Kidney capillary endothelial cell (primary cell): Measurements from ENCODE around the gene MED27.
A peak's percentile ranks its signal among the peaks of the same experiment; 100 is the strongest.

Experiments
- DNase-seq: peaks from one replicate; pipeline ENCODE4 v3.0.0-alpha.2; 2018; ENCODE audit warnings: low spot score

Gene MED27

DNA sequence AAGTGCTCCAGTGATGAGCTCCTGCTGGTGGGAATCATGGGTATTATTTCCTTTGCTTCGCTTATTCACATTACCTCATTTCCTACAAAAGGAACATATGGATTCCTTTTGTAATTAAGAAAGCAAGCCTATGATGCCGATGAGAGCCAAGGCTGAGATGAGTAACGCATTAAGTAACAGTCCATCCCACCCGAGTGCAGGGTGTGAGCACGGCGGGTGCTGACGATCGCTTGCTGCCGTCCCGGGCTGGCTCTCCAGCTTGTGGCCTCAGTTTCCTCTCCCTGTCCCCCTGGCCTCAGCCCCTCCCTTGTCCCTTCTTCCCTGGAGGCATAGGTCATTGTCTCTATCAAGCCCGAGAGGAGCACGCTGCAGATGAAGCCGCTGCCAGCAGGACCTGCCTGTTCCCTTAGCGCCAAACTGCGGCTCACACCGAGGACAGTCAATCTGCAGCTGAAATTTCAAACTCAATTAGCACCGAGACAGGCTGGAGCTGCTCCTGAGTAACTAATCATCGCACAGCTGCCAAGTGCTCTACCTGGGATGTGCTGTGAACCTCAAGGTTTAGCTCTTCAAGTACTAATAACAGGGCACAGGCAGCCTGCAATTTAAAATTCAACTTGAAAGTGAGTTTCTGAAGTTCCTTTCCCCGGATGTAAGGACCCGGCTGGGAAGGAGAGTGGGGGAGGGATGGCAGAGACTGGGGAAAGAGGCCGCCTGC is 224.6 kb downstream of the MED27 start:
- DNase-seq, result peak; percentile 42

- no peak for DNase-seq
These were observed 225.3 kb downstream of the MED27 start for GRCh38 chr9:131854334-131854733.

DNA sequence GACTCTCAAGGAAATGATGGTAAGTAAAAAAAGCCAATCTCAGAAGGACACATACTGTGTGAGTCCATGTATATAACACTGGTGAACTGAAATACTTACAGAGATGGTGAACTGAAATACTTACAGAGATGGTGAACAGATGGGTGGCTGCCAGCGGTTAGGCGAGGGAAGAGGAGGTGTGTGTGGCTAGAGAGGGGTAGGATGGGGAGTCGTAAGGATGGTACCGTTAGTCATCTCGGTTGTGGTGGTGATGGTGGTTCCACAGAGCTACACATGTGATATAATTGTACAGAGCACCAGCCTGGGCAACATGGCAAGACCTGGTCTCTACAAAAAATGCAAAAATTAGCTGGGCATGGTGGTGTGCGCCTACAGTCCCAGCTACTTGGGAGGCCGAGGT is 226.2 kb downstream of the MED27 start:
- no peak for DNase-seq

GRCh38 chr9:131851414-131851813 is 228.3 kb downstream of the MED27 start:
- DNase-seq, result no peak

- DNase-seq, result no peak
These were observed 230.3 kb downstream of the MED27 start for GRCh38 chr9:131849391-131849790.

DNA sequence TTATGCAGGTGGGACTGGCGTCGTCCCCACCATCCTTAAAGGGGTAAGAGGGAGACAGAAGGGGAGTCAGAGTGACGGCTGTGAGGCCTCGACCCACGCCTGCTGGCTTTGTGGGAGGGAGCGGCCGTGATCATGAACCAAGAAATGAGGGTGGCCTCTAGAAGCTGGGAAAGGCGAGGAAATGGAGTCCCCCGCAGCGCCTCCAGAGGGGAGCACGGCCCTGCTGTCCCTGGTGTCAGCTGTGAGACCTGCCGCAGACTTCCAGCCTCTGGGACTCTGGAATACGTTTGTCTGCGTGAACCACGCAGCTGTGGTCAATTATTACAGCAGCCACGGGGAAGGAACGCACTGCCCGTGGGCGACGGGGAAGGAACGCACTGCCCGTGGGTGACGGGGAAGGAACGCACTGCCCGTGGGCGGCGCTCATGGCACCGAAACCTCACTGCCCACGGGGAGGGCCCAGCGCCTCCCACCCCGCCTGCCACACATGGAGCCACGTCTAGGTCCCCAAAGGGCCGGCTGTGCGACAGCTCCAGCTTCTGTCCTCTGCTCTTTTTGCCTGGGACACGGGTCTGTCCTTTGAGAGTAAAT is 231.0 kb downstream of the MED27 start:
- no peak for DNase-seq

DNA sequence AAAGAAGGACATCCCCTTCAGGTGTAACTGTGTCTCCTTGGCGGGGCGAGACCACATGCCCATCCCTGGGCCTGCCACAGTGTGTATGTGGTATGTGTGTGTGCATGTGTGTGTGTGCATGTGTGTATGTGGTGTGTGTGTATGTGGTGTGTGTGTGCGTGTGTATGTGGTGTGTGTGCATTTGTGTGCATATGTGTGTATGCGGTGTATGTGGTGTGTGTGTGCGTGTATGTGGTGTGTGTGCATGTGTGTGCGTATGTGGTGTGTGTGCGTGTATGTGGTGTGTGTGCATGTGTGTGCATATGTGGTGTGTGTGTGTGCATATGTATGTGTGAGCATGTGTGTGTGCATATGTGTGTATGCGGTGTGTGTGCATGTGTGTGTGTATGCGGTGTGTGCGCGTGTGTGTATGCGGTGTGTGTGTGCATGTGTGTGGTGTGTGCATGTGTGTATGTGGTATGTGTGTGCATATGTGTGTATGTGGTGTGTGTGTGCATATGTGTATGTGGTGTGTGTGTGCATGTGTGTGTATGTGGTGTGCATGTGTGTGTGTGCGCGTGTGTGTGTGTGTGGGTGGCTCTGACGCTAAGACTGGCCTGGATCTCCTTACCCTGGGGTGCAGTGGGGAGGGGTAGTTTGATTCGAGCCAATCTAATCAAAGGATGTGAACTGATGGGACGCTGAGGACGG is 231.9 kb downstream of the MED27 start:
- no peak for DNase-seq

DNA sequence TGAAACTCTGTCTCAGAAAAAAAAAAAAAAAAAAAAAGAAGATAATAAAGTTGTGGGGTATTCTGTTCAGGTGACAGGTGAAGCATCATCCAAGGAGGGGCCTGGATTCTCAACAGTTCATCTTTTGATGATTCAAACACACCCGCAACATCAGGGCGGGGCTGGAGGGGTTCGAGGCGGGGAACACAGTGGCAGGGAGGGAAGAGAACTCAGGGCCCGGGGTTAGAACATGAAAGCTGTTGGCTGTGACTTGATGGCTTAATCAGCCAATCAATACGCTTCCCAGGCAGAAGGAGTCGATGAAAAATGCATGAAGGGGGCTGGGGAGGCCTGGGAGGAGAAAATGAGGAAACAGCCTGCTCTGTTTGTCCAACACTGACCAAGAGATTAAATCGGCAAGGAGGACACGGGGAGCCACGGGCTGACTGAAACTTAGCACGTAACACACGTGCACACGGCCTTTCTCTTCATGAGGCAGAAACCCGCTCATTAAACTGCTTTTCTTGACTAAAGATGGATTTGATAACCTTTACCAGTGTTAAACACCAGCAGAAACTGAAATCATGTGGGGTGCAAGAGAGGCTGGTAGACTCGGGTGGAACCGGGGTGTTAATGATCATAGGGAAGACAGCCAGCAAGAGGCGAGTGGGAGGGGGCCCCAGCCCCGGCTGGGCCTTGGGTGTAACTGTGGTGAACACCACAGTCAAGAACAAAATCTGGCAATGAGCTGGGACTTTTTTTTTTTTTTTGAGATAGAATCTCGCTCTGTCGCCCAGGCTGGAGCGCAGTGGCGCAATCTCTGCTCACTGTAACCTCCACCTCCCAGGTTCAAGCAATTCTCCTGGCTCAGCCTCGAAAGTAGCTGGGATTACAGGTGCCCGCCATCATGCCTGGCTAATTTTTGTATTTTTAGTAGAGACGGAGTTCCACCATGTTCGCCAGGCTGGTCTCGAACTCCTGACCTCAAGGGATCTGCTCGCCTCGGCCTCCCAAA is 234.1 kb downstream of the MED27 start:
- DNase-seq, result no peak

GRCh38 chr9:131844745-131845118 is 234.9 kb downstream of the MED27 start:
- no peak for DNase-seq

DNA sequence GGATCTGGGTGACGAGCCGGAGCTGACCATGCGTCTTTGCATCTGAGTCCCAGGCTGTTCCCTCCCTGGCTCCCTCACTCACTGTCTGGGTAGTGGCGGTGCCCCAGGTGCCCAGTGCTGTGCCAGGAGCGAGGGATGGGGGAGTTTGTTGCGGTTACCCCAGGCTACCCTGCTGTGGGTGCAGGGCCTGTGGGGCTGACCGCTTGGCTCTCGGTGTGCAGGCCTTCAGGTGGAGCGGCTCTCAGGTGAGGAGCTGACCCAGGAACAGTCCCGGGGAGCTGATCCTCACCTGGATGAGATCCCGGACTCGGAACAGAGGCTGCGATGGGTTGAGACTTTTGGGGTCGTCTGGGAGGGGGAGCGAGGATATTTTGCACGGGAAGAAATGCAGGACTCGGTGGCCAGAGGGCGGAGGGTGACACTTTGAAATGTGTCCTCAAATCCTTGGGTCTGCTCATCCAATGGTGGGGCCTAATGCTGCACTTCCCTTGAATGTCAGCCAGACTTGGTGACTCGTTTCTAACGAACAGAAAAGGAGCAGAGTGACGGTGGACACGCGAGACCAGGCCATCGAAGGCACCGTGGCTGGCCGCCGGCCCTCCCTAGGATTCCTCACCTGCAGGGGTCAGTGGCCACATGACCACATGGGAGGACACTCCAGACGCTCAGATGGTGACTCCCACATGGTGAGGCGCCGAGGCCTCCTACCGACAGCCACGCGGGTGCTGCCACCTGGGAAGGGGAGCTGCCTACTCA is 235.5 kb downstream of the MED27 start:
- DNase-seq, result no peak

DNA sequence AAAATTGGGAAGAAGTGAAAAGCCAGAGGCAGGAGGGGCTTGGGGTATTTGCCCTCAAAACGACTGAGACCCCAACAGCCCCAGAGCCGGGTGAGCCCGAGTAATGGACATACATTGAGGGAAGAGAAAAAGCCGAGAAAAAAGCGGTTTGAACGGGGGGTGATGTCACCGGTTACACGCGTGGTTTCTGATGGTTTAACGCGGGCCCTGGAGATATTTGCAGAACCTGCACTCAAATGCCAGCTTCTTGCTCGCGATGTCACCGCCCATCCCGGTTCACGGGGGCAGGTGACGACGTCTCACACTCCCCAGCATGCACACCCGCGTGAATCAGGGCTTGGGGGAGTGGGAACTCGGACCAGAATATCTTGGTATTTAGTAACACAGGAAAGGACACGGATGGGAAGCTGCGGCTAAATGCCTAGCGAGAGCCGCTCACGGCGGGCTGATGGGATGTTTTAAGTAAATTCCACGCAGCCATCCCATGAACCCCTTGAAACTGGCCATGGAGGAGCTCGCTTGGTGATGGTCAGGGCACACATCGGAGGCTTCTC is 237.8 kb downstream of the MED27 start:
- DNase-seq, result no peak

- DNase-seq, result no peak
These were observed 238.6 kb downstream of the MED27 start for GRCh38 chr9:131840751-131841702.

DNA sequence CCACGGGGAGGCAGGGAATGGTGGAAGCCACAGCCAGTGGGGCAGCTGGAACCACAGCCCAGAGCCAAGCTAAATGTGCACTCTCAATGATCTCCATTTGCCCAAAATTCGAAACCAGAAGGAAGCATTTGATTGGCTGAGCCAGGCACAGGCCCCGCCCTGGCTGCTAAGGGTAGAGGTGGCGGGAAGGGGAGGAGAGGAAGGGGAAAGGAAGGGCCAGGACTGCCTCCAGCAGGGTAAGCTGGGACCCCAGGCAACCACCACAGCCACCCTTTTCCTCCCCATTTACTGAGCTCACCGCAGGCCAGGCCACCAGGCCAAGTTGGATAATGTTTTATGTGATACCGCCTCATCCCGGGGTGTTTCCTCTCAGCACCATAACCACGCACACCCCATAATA is 239.4 kb downstream of the MED27 start:
- no peak for DNase-seq

GRCh38 chr9:131839281-131840084 is 240.2 kb downstream of the MED27 start:
- DNase-seq, result no peak

DNA sequence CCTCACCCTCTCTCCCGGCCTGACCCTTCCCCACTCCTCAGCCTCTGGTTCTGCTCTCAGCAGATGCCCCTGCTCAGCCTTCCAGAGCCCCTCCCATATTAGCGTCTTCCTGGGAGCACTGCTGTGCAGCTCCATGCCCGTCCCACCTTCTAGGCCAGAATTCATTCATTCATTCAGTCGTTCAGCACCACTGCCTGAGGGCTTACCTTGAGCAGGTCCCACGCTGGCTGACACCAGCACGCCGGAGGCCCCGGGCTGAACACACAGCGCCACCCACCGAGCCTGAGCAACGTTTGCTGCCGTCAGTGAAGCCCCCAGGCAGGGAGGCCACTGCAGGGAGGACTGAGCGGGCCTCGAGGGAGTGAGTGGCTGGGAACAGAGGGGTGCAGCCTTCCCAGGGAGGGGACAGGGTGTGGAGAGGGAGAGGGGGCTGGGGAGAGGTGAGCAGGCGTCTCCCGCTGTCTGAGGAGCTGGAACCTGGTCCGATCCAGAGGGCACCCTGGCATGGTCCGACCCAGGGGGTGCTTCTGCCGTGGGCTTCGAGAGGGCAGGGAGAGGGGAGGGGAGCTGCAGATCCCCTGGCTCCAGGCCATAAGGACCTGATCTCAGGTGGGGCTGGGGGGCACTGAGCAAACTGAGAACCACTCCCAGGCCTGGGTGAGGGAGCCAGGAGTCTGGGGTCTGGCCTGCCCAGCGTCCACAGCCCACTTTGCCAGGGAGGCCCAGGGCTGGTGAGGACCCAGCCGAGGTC is 241.0 kb downstream of the MED27 start:
- no peak for DNase-seq

DNA sequence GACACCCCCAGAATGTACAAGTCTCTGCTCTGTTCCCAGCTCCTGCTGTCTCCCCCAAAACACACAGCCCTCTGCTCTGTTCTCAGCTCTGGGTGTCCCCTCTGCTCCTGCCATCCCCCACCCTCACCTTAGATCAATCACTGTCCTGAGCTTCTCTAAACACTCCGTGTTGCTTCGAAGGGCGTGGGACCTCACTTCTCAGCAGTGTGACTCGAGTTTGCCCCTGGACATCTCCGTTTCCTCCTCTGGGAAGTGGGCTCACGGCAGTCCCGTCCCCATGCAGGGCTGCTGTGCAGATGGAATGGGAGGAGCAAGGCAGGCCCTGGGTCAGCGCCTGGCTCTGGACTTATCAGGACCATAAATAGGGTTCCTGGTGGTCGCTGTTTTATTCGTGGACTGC is 241.8 kb downstream of the MED27 start:
- DNase-seq, result no peak

DNA sequence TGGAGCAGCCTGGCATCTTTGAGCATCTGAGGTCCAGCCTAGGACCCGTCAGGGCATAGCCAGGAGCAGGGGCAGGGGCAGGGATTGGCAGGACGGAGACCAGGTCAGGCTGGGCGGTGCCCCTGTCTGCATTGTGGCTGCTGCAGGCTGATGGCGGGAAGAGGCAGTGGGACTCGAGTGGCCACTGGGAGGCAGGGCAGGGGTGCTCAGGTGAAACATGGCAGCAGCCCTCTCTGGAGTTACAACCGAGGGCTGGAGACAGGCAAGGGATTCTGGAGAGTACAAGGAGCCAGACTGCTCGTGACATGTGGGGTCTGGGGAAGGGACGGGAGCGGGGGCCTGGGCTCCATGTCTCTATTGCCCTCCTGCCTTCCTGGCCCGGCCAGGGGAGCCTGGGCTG is 242.4 kb downstream of the MED27 start:
- no peak for DNase-seq

DNA sequence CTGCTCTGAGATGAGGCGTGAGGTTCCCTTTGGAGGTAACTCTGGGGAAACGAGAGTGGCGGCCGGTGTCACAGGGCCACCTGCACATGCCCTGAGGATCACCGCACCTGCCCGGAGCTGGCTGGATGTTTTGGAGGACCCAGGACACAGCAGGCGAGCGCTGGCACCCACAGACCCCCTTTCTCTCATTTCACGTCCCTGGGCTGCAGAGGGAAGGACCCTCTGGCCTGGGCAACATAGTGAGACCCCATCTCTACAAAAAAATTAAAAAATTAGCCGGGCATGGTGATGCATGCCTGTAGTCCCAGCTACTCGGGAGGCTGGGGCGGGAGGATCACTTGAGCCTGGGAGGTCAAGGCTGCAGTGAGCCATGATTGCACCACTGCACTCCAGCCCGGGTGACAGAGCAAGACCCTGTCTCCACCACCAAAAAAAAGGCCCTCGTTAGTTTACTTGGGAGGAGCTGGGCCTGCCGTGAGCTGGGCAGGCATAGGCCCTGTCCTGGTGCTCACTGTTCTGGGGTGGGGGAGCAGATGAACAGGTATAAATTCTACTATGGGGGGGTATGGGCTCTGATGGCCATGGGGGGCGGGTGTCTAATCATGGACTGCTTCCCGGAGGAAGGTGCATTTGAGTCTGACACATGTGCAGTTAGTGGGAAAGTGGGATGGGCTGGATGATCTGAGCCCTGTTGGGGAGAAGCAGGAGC is 242.9 kb downstream of the MED27 start:
- no peak for DNase-seq
